ENCODE measurements around the gene SNW1. TPM values are rescaled to one million over a fixed set of nuclear protein-coding genes. Genes with fewer than 3 reads are reported as not detected.

The SNW1 gene
- total RNA-seq, 1 experiment from 2014 or later: 67.0 TPM

- ChIA-PET POLR2A (no interaction called here), CTCF (interaction anchor here (0.7 kb wide), 1 partner anchor 11 kb away, joined by 4 read pairs; no protein-coding TSS in a partner anchor)
- Histone ChIP-seq H3K36me3 (ENCODE audit: control insufficient read depth, insufficient read depth, low read length) (no peaks in the 10 kb centered on the region), H3K27ac (ENCODE audit: low read length) (no peak overlapping the region), H3K4me3 (ENCODE audit: low read depth in 2 of 2, low read length in 2 of 2) (no peak overlapping the region), H3K9me3 (ENCODE audit: control insufficient read depth, insufficient read depth, low read depth, low read length) (no peaks in the 10 kb centered on the region), H3K4me1 (ENCODE audit: control insufficient read depth, insufficient read depth, low read length) (no peaks in the 10 kb centered on the region), H3K27me3 (ENCODE audit: control insufficient read depth, insufficient read depth, low read length) (no peaks in the 10 kb centered on the region)
- intact Hi-C loops (cut with micrococcal nuclease; ENCODE audit: unreplicated experiment) (no loop called here), in situ Hi-C loops (cut with HindIII; ENCODE audit: low pct_unique_long_range_greater_than_20kb, low sequenced_read_pairs) (no loop called here)
- TF ChIP-seq POLR2AphosphoS5 (IDR thresholded peaks at IDR 0.05; ENCODE audit: low read depth, low read length) (no peak), SIN3A (IDR thresholded peaks at IDR 0.05; ENCODE audit: borderline replicate concordance, insufficient read depth, low read depth, low read length) (no peak), REST (IDR thresholded peaks at IDR 0.05; ENCODE audit: insufficient read depth in 1 of 2, low read depth in 2 of 2, low read length in 1 of 2) (no peak), CTCF (IDR thresholded peaks at IDR 0.05) (no peak)
- ATAC-seq (no peak), DNase-seq (ENCODE audit: low read depth, low spot score) (no peak)
- BruUV-seq (replicated peaks): no TSS peak
These were observed 30.3 kb upstream of the SNW1 start for GRCh38 chr14:77791225-77791600.

GRCh38 chr14:77790566-77791224 lies 29.7 kb upstream of the SNW1 start:
- no peak for ATAC-seq
- ChIA-PET POLR2A (no interaction called here), CTCF (interaction anchor here (0.7 kb wide), 1 partner anchor 11 kb away, joined by 4 read pairs; no protein-coding TSS in a partner anchor)
- intact Hi-C loops (cut with micrococcal nuclease; ENCODE audit: unreplicated experiment) (no loop called here), in situ Hi-C loops (cut with HindIII; ENCODE audit: low pct_unique_long_range_greater_than_20kb, low sequenced_read_pairs) (no loop called here)
- no peak for DNase-seq (ENCODE audit: low read depth, low spot score)
- no peak overlapping the region for H3K27ac ChIP-seq (ENCODE audit: low read length)
- no peak overlapping the region for H3K4me3 ChIP-seq (ENCODE audit: low read depth in 2 of 2, low read length in 2 of 2)
- H3K9me3 ChIP-seq (ENCODE audit: control insufficient read depth, insufficient read depth, low read depth, low read length): no peaks in the 10 kb centered on the region
- H3K36me3 ChIP-seq (ENCODE audit: control insufficient read depth, insufficient read depth, low read length): no peaks in the 10 kb centered on the region
- H3K4me1 ChIP-seq (ENCODE audit: control insufficient read depth, insufficient read depth, low read length): no peaks in the 10 kb centered on the region
- no peak for TF ChIP-seq REST (IDR thresholded peaks at IDR 0.05; ENCODE audit: insufficient read depth in 1 of 2, low read depth in 2 of 2, low read length in 1 of 2)
- no peak for TF ChIP-seq CTCF (IDR thresholded peaks at IDR 0.05)
- TF ChIP-seq SIN3A (IDR thresholded peaks at IDR 0.05; ENCODE audit: borderline replicate concordance, insufficient read depth, low read depth, low read length): no peak
- TF ChIP-seq POLR2AphosphoS5 (IDR thresholded peaks at IDR 0.05; ENCODE audit: low read depth, low read length): no peak
- TF ChIP-seq TCF7L2 (IDR thresholded peaks at IDR 0.05; ENCODE audit: low read depth, low read length): no peak
- H3K27me3 ChIP-seq (ENCODE audit: control insufficient read depth, insufficient read depth, low read length): no peaks in the 10 kb centered on the region
- BruUV-seq (replicated peaks): no TSS peak

Measured in Panc1 (cell line).